Measurements from ENCODE around the gene CDK5RAP2. TPM values are rescaled to one million over a fixed set of nuclear protein-coding genes. Genes with fewer than 3 reads are reported as not detected.
"Not testable (repeated sequence)": the region's sequence is repeated elsewhere in the genome, so short reads cannot be mapped to it uniquely, and the experiment has no call there.

CDK5RAP2 gene
- 10 to 100 TPM; 28.9 to 62.3 (median 40.0) TPM for total RNA-seq

GRCh38 chr9:120580051-120580896 is at the start of gene CDK5RAP2:
Gene CDK5RAP2, minus strand, starts transcription at chr9:120580167. Its CDS starts 189 bp downstream, at chr9:120579978.
- H3K4me1 ChIP-seq: no peaks in the 10 kb centered on the region
- no peaks in the 10 kb centered on the region for H3K27me3 ChIP-seq
- no peaks in the 10 kb centered on the region for H3K9me3 ChIP-seq
- TF ChIP-seq CTCF (IDR thresholded peaks at IDR 0.05): no peak
- TF ChIP-seq POLR2A (IDR thresholded peaks at IDR 0.05): no peak
- H3K36me3 ChIP-seq: no peaks in the 10 kb centered on the region
- DNase-seq: peak; percentile 94 to 96
- H3K27ac ChIP-seq: peak within 1 kb of the TSS; percentile 62 to 78
- H3K4me3 ChIP-seq: peak within 1 kb of the TSS; percentile 85 to 94
- intact Hi-C loops (cut with DNase I; ENCODE audit: low total_unique reads): no loop called here

- H3K4me3 ChIP-seq; H3K36me3 ChIP-seq; intact Hi-C loops (cut with DNase I; ENCODE audit: low total_unique reads); H3K9me3 ChIP-seq; H3K4me1 ChIP-seq; H3K27me3 ChIP-seq; H3K27ac ChIP-seq; DNase-seq: not testable (repeated sequence)
Measured at GRCh38 chr9:120628925-120629497, 49.0 kb upstream of the CDK5RAP2 start.

- TF ChIP-seq CTCF (IDR thresholded peaks at IDR 0.05) (no peak), POLR2A (IDR thresholded peaks at IDR 0.05) (no peak)
- intact Hi-C loops (cut with DNase I; ENCODE audit: low total_unique reads): no loop called here
Measured at GRCh38 chr9:120628207-120628924, 48.4 kb upstream of the CDK5RAP2 start.

GRCh38 chr9:120627073-120627472 is 47.1 kb upstream of the CDK5RAP2 start:
- no peaks in the 10 kb centered on the region for H3K27me3 ChIP-seq
- H3K27ac ChIP-seq: no peak overlapping the region
- intact Hi-C loops (cut with DNase I; ENCODE audit: low total_unique reads): no loop called here
- H3K4me1 ChIP-seq: no peaks in the 10 kb centered on the region
- TF ChIP-seq POLR2A (IDR thresholded peaks at IDR 0.05) (no peak), CTCF (IDR thresholded peaks at IDR 0.05) (no peak)
- no peaks in the 10 kb centered on the region for H3K9me3 ChIP-seq
- H3K36me3 ChIP-seq: no peaks in the 10 kb centered on the region
- no peak for DNase-seq
- H3K4me3 ChIP-seq: no peak overlapping the region

More at GRCh38 chr9:120628207-120628924, 48.4 kb upstream of the CDK5RAP2 start:
- H3K4me3 ChIP-seq: no peak overlapping the region
- no peaks in the 10 kb centered on the region for H3K9me3 ChIP-seq
- no peak for DNase-seq
- H3K36me3 ChIP-seq: no peaks in the 10 kb centered on the region
- H3K4me1 ChIP-seq: no peaks in the 10 kb centered on the region
- no peaks in the 10 kb centered on the region for H3K27me3 ChIP-seq
- no peak overlapping the region for H3K27ac ChIP-seq

GRCh38 chr9:120626512-120626911 is 46.5 kb upstream of the CDK5RAP2 start:
- Histone ChIP-seq H3K27ac (no peak overlapping the region), H3K36me3 (no peaks in the 10 kb centered on the region), H3K4me3 (no peak overlapping the region), H3K27me3 (no peaks in the 10 kb centered on the region), H3K4me1 (no peaks in the 10 kb centered on the region), H3K9me3 (no peaks in the 10 kb centered on the region)
- no peak for DNase-seq
- TF ChIP-seq CTCF (IDR thresholded peaks at IDR 0.05) (no peak), POLR2A (IDR thresholded peaks at IDR 0.05) (no peak)
- intact Hi-C loops (cut with DNase I; ENCODE audit: low total_unique reads): no loop called here
